Measurements from ENCODE around the gene ZNF821. TPM values are rescaled to one million over a fixed set of nuclear protein-coding genes. Genes with fewer than 3 reads are reported as not detected.
"Not testable (repeated sequence)": the region's sequence is repeated elsewhere in the genome, so short reads cannot be mapped to it uniquely, and the experiment has no call there.

Gene ZNF821
- total RNA-seq, 2 experiments from 2014 or later: 5.7 to 8.0 TPM

- H3K27ac Mint-ChIP-seq: peak overlapping the region; percentile 96
- peaks cover 22% of the 10 kb centered on the region for H3K36me3 Mint-ChIP-seq
- POLR2A ChIA-PET: interaction anchor here (0.5 to 3.0 kb wide), 8 partner anchors 11 to 247 kb away, joined by 3 to 16 read pairs (median 6); partner anchors contain the start of genes AP1G1, DHX38, IST1 and TXNL4B
Measured at GRCh38 chr16:71846431-71846830, 37.6 kb downstream of the ZNF821 start.

GRCh38 chr16:71845639-71846430 is 38.1 kb downstream of the ZNF821 start, which contains the start of gene ATXN1L:
Gene ATXN1L (plus strand): TSS chr16:71845976. CDS start chr16:71849741, 3,765 bp downstream.
- peaks cover 29% of the 10 kb centered on the region for H3K4me1 Mint-ChIP-seq
- POLR2A ChIA-PET: interaction anchor here (0.5 to 3.0 kb wide), 8 partner anchors 12 to 248 kb away, joined by 3 to 16 read pairs (median 6); partner anchors contain the start of genes AP1G1, DHX38, IST1 and TXNL4B
- peak within 1 kb of the TSS; percentile 94 for H3K4me3 Mint-ChIP-seq
- ATAC-seq (ENCODE audit: low read depth) (peak; percentile 98), DNase-seq (peak; percentile 99)
- H3K36me3 Mint-ChIP-seq: peaks cover 22% of the 10 kb centered on the region
- H3K9me3 Mint-ChIP-seq: no peaks in the 10 kb centered on the region
- peak within 1 kb of the TSS; percentile 96 for H3K27ac Mint-ChIP-seq
- no peaks in the 10 kb centered on the region for H3K27me3 Mint-ChIP-seq

More at GRCh38 chr16:71846431-71846830, 37.6 kb downstream of the ZNF821 start:
- DNase-seq: no peak
- Mint-ChIP-seq H3K27me3 (no peaks in the 10 kb centered on the region), H3K9me3 (no peaks in the 10 kb centered on the region), H3K4me3 (peak overlapping the region; percentile 94), H3K4me1 (peaks cover 29% of the 10 kb centered on the region)
- no peak for ATAC-seq (ENCODE audit: low read depth)

- Mint-ChIP-seq H3K4me1 (peaks cover 27% of the 10 kb centered on the region), H3K9me3 (no peaks in the 10 kb centered on the region), H3K27me3 (no peaks in the 10 kb centered on the region), H3K4me3 (no peak overlapping the region), H3K27ac (peak overlapping the region; percentile 2), H3K36me3 (peaks cover 8% of the 10 kb centered on the region)
- ATAC-seq (ENCODE audit: low read depth) (no peak), DNase-seq (no peak)
- POLR2A ChIA-PET: interaction anchor here (0.6 kb wide), 1 partner anchor 53 kb away, joined by 3 read pairs; no protein-coding TSS in a partner anchor
Measured at GRCh38 chr16:71843572-71843971, 40.4 kb downstream of the ZNF821 start.

GRCh38 chr16:71840052-71840451 is 43.9 kb downstream of the ZNF821 start:
- Mint-ChIP-seq H3K9me3 (no peaks in the 10 kb centered on the region), H3K4me3 (no peak overlapping the region), H3K27ac (no peak overlapping the region), H3K27me3 (no peaks in the 10 kb centered on the region), H3K36me3 (no peaks in the 10 kb centered on the region), H3K4me1 (peaks cover 5% of the 10 kb centered on the region)
- no peak for ATAC-seq (ENCODE audit: low read depth)
- POLR2A ChIA-PET: no interaction called here
- DNase-seq: no peak

GRCh38 chr16:71837150-71837549 is 46.8 kb downstream of the ZNF821 start:
- no peaks in the 10 kb centered on the region for H3K36me3 Mint-ChIP-seq
- H3K9me3 Mint-ChIP-seq: no peaks in the 10 kb centered on the region
- peaks cover under 1% of the 10 kb centered on the region for H3K4me1 Mint-ChIP-seq
- no peak overlapping the region for H3K4me3 Mint-ChIP-seq
- no peaks in the 10 kb centered on the region for H3K27me3 Mint-ChIP-seq
- DNase-seq (no peak), ATAC-seq (ENCODE audit: low read depth) (no peak)
- POLR2A ChIA-PET: no interaction called here
- H3K27ac Mint-ChIP-seq: no peak overlapping the region

- Mint-ChIP-seq H3K9me3 (no peaks in the 10 kb centered on the region), H3K4me1 (no peaks in the 10 kb centered on the region), H3K36me3 (no peaks in the 10 kb centered on the region), H3K27ac (no peak overlapping the region), H3K27me3 (peaks cover 2% of the 10 kb centered on the region), H3K4me3 (no peak overlapping the region)
- DNase-seq (no peak), ATAC-seq (ENCODE audit: low read depth) (no peak)
- POLR2A ChIA-PET: no interaction called here
Measured at GRCh38 chr16:71834291-71834690, 49.7 kb downstream of the ZNF821 start.

GRCh38 chr16:71832112-71832511 is 51.9 kb downstream of the ZNF821 start:
- H3K27ac Mint-ChIP-seq, H3K4me1 Mint-ChIP-seq: not testable (repeated sequence)

GRCh38 chr16:71831698-71832097 is 52.3 kb downstream of the ZNF821 start:
- DNase-seq; POLR2A ChIA-PET; H3K9me3 Mint-ChIP-seq; H3K27me3 Mint-ChIP-seq; H3K4me1 Mint-ChIP-seq; H3K4me3 Mint-ChIP-seq; H3K36me3 Mint-ChIP-seq; H3K27ac Mint-ChIP-seq; ATAC-seq (ENCODE audit: low read depth): not testable (repeated sequence)

More at GRCh38 chr16:71832112-71832511, 51.9 kb downstream of the ZNF821 start:
- H3K4me3 Mint-ChIP-seq; H3K9me3 Mint-ChIP-seq; DNase-seq; H3K36me3 Mint-ChIP-seq; H3K27me3 Mint-ChIP-seq; POLR2A ChIA-PET; ATAC-seq (ENCODE audit: low read depth): not testable (repeated sequence)

GRCh38 chr16:71830359-71830758 is 53.6 kb downstream of the ZNF821 start:
- Mint-ChIP-seq H3K4me1 (no peaks in the 10 kb centered on the region), H3K27ac (no peak overlapping the region), H3K9me3 (no peaks in the 10 kb centered on the region), H3K27me3 (peaks cover 2% of the 10 kb centered on the region), H3K36me3 (peaks cover 6% of the 10 kb centered on the region), H3K4me3 (no peak overlapping the region)
- ATAC-seq (ENCODE audit: low read depth): no peak
- POLR2A ChIA-PET: no interaction called here
- DNase-seq: no peak

GRCh38 chr16:71826533-71827017 is 57.4 kb downstream of the ZNF821 start:
- H3K27ac Mint-ChIP-seq: no peak overlapping the region

GRCh38 chr16:71817155-71817500 is 66.9 kb downstream of the ZNF821 start:
- H3K4me1 Mint-ChIP-seq; H3K27ac Mint-ChIP-seq; DNase-seq; H3K36me3 Mint-ChIP-seq; H3K4me3 Mint-ChIP-seq; ATAC-seq (ENCODE audit: low read depth); H3K27me3 Mint-ChIP-seq; H3K9me3 Mint-ChIP-seq; POLR2A ChIA-PET: not testable (repeated sequence)

More at GRCh38 chr16:71826533-71827017, 57.4 kb downstream of the ZNF821 start:
- Mint-ChIP-seq H3K36me3 (peaks cover 6% of the 10 kb centered on the region), H3K4me3 (no peak overlapping the region), H3K27me3 (peaks cover 2% of the 10 kb centered on the region), H3K4me1 (no peaks in the 10 kb centered on the region), H3K9me3 (no peaks in the 10 kb centered on the region)
- no peak for DNase-seq
- ATAC-seq (ENCODE audit: low read depth): no peak
- POLR2A ChIA-PET: interaction anchor here (0.5 kb wide), 1 partner anchor 65 kb away, joined by 5 read pairs; no protein-coding TSS in a partner anchor

GRCh38 chr16:71811261-71811803 is 72.7 kb downstream of the ZNF821 start:
- no peaks in the 10 kb centered on the region for H3K9me3 Mint-ChIP-seq
- POLR2A ChIA-PET: interaction anchor here (1.3 kb wide), 1 partner anchor 71 kb away, joined by 4 read pairs; no protein-coding TSS in a partner anchor
- no peak overlapping the region for H3K27ac Mint-ChIP-seq
- peaks cover 15% of the 10 kb centered on the region for H3K4me1 Mint-ChIP-seq
- DNase-seq: no peak
- no peaks in the 10 kb centered on the region for H3K27me3 Mint-ChIP-seq
- no peak overlapping the region for H3K4me3 Mint-ChIP-seq
- ATAC-seq (ENCODE audit: low read depth): no peak
- H3K36me3 Mint-ChIP-seq: no peaks in the 10 kb centered on the region

- peak overlapping the region; percentile 100 for H3K27ac Mint-ChIP-seq
- H3K36me3 Mint-ChIP-seq; H3K9me3 Mint-ChIP-seq; DNase-seq; ATAC-seq (ENCODE audit: low read depth); H3K27me3 Mint-ChIP-seq: not testable (repeated sequence)
- peaks cover 16% of the 10 kb centered on the region for H3K4me1 Mint-ChIP-seq
- POLR2A ChIA-PET: interaction anchor here (0.6 to 3.5 kb wide), 3 partner anchors 73 to 110 kb away, joined by 4 to 52 read pairs (median 7); partner anchors contain the start of gene ZNF821
- peak overlapping the region; percentile 86 for H3K4me3 Mint-ChIP-seq
Measured at GRCh38 chr16:71810155-71810530, 73.8 kb downstream of the ZNF821 start.
